ENCODE results near the gene FAM117B.
"Not testable (repeated sequence)": the region's sequence is repeated elsewhere in the genome, so short reads cannot be mapped to it uniquely, and the experiment has no call there.

GRCh38 chr2:202714971-202715935, 80.5 kb downstream of the FAM117B start:
- not testable (repeated sequence) for TF ChIP-seq POLR2A, CTCF, EP300 (IDR thresholded peaks at IDR 0.05)

All from tibial nerve (tissue), 4 donors.